Activated T-cell treated with anti-CD3 and anti-CD28 coated beads, Interleukin-2, amount 50 U/mL, for 72 hours (primary cell): Measurements from ENCODE around the gene KCNF1. TPM values are rescaled to one million over a fixed set of nuclear protein-coding genes. Genes with fewer than 3 reads are reported as not detected.
A peak's percentile ranks its signal among the peaks of the same experiment; 100 is the strongest.

Experiments used
- ATAC-seq, 2 donors: fragments of 150-1000 bp; cut with Tn5 transposase; replicated peaks in 1 of 2; 2 replicates each; pipeline ENCODE4 v1.10.0; 2021; ENCODE audit warnings: moderate library complexity in 2 of 2, mild to moderate bottlenecking in 1 of 2
- DNase-seq, 2 donors: peaks; one replicate each; pipeline ENCODE4 v3.0.0; 2021 to 2022; ENCODE audit warnings: mixed read lengths in 1 of 2
- H3K27ac Mint-ChIP-seq: one replicate; pipeline ENCODE4 v1.8.0; 2022; ENCODE audit warnings: mild to moderate bottlenecking, moderate library complexity, mixed read lengths
- H3K27me3 Mint-ChIP-seq: one replicate; pipeline ENCODE4 v1.8.0; 2022; ENCODE audit warnings: low read depth, mixed read lengths
- H3K36me3 Mint-ChIP-seq, 2 donors: one replicate each; pipeline ENCODE4 v1.8.0; 2022; ENCODE audit warnings: mixed read lengths in 2 of 2, mild to moderate bottlenecking in 1 of 2; ENCODE audit not compliant: insufficient read depth in 2 of 2
- H3K4me1 Mint-ChIP-seq: one replicate; pipeline ENCODE4 v1.8.0; 2022; ENCODE audit warnings: low read depth, mixed read lengths
- H3K4me3 Mint-ChIP-seq, 2 donors: one replicate each; pipeline ENCODE4 v1.8.0; 2022; ENCODE audit warnings: mild to moderate bottlenecking in 2 of 2, mixed read lengths in 2 of 2, moderate library complexity in 2 of 2
- H3K9me3 Mint-ChIP-seq, 2 donors: one replicate each; pipeline ENCODE4 v1.8.0; 2022; ENCODE audit warnings: mixed read lengths in 2 of 2
- total RNA-seq, 2 donors: library from RNA; stranded (reverse); gene quantifications; one replicate each; pipeline ENCODE4 v1.2.3, GENCODE V29; 2022

KCNF1 gene
- total RNA-seq, 2 donors from 2014 or later: not detected

DNA sequence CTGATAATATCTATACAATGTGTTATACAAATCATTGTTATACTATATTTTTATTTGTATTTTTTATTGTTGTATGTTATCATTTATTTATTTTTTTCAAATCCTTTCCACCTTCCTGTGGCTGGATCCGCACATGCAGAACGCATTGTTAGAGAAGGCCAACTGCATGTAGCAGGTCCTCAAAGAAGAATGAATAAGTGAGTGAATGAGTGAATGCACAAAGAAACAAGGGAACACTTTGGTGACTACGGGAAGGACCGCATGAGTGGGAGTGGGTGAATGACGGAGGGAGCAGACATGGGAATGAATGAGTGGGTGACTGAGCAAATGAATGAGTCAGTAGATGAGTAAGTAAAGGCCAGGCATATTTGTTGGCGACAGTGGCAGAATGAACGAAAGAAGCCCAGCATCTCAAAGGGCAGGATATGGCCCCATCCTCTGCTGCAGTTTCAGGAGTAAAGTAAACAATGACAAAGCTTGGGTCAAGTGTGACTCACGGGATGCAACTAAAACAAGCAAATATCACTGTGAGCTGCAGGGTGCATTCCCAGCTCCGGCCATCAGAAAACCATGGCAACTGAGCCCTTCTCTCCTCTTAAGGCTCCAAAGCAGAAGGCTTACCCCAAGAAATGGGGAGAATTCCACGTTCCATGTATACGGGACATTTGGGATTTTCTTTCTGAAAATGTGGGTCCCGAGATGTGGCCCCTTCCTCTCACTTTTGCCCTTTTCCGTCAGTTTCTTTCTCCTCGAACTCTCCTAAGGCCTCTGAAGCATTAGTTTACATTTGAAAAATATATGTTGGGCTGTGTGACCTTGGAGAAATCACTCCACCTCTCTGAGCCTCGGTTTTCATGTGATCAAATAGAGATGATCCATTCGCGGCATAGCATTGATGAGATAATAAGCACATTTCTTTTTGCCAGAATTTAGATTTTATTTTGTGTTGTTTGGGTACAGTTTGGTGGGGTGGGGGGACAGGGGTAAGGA is 24.5 kb downstream of the KCNF1 start:
- no peak overlapping the region for H3K27ac Mint-ChIP-seq
- DNase-seq (peak in 1 of 2 donors; percentile 21), ATAC-seq (peak; percentile 43 to 91)
- peaks cover 4 to 6% of the 10 kb centered on the region in 2 donors for H3K36me3 Mint-ChIP-seq
- H3K4me1 Mint-ChIP-seq: no peaks in the 10 kb centered on the region
- H3K27me3 Mint-ChIP-seq: no peaks in the 10 kb centered on the region
- peaks cover 9 to 16% of the 10 kb centered on the region in 2 donors for H3K9me3 Mint-ChIP-seq
- H3K4me3 Mint-ChIP-seq: no peak overlapping the region

DNA sequence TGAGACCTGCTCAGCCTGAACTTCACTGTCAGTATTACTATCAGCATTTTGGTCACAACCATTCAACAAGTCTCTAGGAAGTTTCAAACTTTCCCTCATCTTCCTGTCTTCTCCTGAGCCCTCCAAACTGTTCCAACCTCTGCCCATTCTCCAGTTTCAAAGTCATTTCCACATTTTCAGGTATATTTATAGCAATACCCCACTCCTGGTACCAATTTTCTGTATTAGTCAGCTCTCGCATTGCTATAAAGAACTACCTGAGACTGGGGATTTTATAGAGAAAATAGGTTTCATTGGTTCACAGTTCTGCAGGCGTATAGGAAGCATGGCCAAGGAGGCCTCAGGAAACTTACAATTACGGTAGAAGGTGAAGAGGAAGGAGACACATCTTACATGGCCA is 27.3 kb downstream of the KCNF1 start:
- Mint-ChIP-seq H3K4me3 (no peak overlapping the region), H3K9me3 (peaks cover 9 to 16% of the 10 kb centered on the region in 2 donors), H3K27me3 (no peaks in the 10 kb centered on the region), H3K27ac (no peak overlapping the region), H3K4me1 (no peaks in the 10 kb centered on the region), H3K36me3 (peaks cover 4 to 6% of the 10 kb centered on the region in 2 donors)
- DNase-seq: no peak
- ATAC-seq: no peak

DNA sequence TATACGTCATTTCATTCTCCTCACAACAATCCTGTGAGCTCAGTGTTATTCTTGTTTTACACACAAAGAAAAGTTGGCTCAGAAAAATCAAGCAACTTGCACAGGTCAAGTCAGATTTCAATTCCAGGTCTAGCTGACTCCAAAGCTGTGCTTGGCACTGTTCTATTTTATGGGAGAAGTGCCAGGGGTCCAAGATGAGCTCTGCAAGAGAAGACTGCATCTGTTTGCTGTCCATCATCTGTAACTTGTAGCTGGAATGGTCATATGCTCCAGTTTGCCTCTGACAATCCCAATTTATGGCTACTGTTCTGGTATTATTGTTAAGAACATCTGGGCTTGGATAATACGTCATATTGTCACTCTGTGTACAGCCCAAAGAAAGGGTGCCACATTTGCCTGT is 28.9 kb downstream of the KCNF1 start:
- Mint-ChIP-seq H3K4me1 (no peaks in the 10 kb centered on the region), H3K27me3 (peaks cover 5% of the 10 kb centered on the region)

DNA sequence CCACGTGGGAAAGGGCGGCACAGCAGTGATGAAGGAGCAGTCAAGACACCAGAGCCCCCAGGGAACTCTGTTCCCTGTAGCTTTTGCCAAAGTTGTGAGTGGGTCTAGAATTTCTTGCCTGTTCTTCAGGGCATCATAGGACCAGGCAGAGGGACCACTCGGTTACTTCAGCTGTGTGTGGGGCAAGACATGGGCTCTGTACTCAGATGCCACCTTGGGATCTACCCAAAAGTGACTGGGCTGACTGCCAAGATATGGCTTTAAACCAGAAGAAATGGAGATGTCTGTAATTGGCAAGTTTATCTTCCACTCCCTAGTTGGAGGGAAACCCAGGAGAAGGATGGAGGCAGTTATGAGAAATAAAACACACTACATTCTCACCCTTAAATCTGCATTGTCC is 29.6 kb downstream of the KCNF1 start:
- H3K36me3 Mint-ChIP-seq: peaks cover 4 to 6% of the 10 kb centered on the region in 2 donors
- no peak overlapping the region for H3K4me3 Mint-ChIP-seq
- H3K27me3 Mint-ChIP-seq: peaks cover 6% of the 10 kb centered on the region
- DNase-seq: no peak
- no peaks in the 10 kb centered on the region for H3K4me1 Mint-ChIP-seq
- H3K27ac Mint-ChIP-seq: no peak overlapping the region
- peaks cover 9 to 16% of the 10 kb centered on the region in 2 donors for H3K9me3 Mint-ChIP-seq
- no peak for ATAC-seq

More for the DNA sequence above, 28.9 kb downstream of the KCNF1 start:
- no peak overlapping the region for H3K4me3 Mint-ChIP-seq
- ATAC-seq: no peak
- H3K27ac Mint-ChIP-seq: no peak overlapping the region
- peaks cover 9 to 16% of the 10 kb centered on the region in 2 donors for H3K9me3 Mint-ChIP-seq
- no peak for DNase-seq
- peaks cover 4 to 6% of the 10 kb centered on the region in 2 donors for H3K36me3 Mint-ChIP-seq

DNA sequence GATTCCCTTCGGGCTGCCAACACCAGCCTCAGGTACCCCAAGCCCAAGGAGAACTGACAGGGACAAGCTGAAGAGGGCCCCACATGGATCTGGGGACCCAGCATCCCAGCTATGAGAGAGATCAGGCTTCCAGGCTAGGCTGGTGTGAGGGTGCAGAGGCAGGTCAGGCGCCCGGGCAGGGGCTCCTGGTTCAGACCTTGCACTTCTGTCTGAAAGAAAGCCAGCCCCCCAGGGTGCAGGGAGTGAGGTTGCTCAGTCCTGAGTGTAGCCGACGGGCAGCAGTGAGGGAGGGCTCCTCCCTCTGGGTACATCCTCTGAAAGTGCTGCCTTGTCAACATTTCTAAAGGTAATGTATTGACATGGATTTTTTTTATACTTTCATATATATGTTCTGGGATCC is 33.1 kb downstream of the KCNF1 start:
- peaks cover 19% of the 10 kb centered on the region for H3K27me3 Mint-ChIP-seq
- H3K9me3 Mint-ChIP-seq: peaks cover 0 to 3% of the 10 kb centered on the region in 2 donors
- H3K4me1 Mint-ChIP-seq: no peaks in the 10 kb centered on the region
- no peaks in the 10 kb centered on the region for H3K36me3 Mint-ChIP-seq
- H3K4me3 Mint-ChIP-seq: no peak overlapping the region
- DNase-seq (no peak), ATAC-seq (no peak)
- H3K27ac Mint-ChIP-seq: no peak overlapping the region

DNA sequence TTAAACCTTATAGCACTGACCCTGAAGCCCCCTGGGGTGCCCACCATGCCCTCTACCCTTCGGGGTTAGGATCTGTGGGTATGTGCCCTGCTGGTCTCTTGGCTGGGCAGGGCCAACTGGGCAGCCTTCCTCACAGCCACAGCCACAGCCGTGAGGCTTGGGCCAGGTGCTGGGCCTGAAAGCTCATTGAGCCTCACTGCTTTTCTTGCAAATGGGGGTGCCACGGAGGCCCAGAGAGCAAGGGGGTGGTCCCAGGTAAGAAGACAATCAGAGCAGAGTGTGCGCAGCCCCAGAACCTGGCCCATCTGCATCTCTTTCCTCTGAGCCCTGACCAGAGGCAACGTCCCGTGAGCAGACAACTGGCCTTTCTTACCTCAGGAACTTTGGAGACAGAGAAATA is 34.7 kb downstream of the KCNF1 start:
- Mint-ChIP-seq H3K4me1 (no peaks in the 10 kb centered on the region), H3K27me3 (peaks cover 31% of the 10 kb centered on the region), H3K27ac (no peak overlapping the region), H3K9me3 (peaks cover 0 to 2% of the 10 kb centered on the region in 2 donors), H3K36me3 (no peaks in the 10 kb centered on the region), H3K4me3 (no peak overlapping the region)
- ATAC-seq (no peak), DNase-seq (no peak)

DNA sequence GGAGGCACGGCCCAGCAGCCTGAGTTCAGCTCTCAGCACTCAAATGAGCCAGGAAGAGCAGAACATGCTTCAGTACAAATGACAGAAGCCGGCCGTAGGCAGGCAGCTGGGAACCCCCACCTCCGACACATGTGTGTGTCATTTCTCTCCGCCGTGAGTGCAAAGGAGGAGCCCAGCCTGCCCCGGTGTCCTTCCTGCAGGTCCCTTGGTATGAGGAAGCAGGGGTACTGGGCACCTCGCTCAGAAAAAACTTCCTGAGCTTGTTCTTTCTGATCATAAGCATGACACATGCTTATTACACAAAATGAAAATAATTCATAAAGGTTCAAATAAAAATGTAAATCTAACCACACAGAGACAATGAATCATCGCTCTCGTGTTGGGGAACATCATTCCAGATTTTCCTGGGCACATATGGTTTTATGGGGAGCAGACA is 35.3 kb downstream of the KCNF1 start:
- Mint-ChIP-seq H3K36me3 (no peaks in the 10 kb centered on the region), H3K9me3 (peaks cover 0 to 2% of the 10 kb centered on the region in 2 donors), H3K4me3 (no peak overlapping the region), H3K27ac (no peak overlapping the region), H3K4me1 (no peaks in the 10 kb centered on the region), H3K27me3 (peaks cover 31% of the 10 kb centered on the region)
- peak in 1 of 2 donors; percentile 5 for DNase-seq
- ATAC-seq: peak in 1 of 2 donors; percentile 43

DNA sequence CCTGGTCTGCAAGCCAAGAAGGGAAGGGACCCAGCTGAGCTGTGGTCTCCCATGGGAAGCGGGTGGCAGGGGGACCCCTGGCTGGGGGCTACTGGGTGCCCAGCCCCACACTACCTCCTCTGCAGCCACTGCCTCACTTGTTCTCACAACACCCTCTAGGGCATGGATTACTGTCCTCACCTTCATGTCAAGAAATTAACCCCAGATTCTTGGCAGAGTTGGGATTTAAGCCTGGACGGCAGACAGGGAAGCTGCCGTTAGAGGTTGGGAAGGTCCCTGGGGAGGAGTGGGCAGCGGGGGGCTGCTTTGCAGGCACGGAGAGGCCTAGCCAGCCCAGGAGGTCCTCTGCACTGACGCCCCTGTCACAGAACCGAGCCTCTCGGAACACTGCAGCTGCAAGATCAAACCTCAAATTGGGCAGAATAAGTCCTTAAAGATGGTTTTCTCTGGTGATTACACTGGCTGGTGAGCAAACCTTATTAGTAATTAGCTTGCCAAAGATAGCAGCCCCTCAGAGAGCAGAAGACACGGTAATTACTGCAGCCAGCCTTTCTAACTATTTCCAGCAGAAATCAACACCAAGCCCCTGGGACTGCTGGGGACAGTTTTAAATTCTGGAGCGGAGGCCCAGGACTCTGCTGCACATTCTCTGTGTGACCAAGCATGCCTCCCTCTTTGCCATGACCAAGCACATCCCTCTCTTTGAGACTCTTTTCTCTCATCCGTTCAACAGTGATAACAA is 35.9 kb downstream of the KCNF1 start:
- H3K27me3 Mint-ChIP-seq: peaks cover 31% of the 10 kb centered on the region
- H3K4me3 Mint-ChIP-seq: no peak overlapping the region
- no peak overlapping the region for H3K27ac Mint-ChIP-seq
- no peaks in the 10 kb centered on the region for H3K36me3 Mint-ChIP-seq
- H3K4me1 Mint-ChIP-seq: no peaks in the 10 kb centered on the region
- H3K9me3 Mint-ChIP-seq: peaks cover 0 to 2% of the 10 kb centered on the region in 2 donors
- DNase-seq (no peak), ATAC-seq (no peak)

DNA sequence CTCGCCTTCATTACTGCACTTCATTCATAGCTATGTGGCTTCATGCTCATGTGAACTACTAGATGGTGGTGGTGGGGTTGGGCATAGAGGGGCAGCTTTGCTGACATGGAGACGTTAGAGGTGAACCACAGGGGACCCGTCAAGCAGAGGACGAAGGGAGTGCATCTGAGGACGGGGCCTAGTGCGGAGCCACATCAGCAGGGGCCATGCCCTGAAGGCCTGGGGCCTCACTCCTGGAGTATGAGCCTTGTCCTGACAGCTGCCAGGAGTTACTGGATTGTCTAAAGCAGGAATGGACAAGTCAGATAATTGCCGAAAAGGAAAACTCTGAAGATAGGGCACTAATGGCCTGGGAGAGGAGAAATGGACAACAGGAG is 36.4 kb downstream of the KCNF1 start:
- peaks cover 1 to 3% of the 10 kb centered on the region in 2 donors for H3K9me3 Mint-ChIP-seq
- no peaks in the 10 kb centered on the region for H3K4me1 Mint-ChIP-seq
- H3K4me3 Mint-ChIP-seq: no peak overlapping the region
- H3K27me3 Mint-ChIP-seq: peaks cover 31% of the 10 kb centered on the region
- ATAC-seq (no peak), DNase-seq (no peak)
- peaks cover 2% of the 10 kb centered on the region in 2 donors for H3K36me3 Mint-ChIP-seq
- no peak overlapping the region for H3K27ac Mint-ChIP-seq

DNA sequence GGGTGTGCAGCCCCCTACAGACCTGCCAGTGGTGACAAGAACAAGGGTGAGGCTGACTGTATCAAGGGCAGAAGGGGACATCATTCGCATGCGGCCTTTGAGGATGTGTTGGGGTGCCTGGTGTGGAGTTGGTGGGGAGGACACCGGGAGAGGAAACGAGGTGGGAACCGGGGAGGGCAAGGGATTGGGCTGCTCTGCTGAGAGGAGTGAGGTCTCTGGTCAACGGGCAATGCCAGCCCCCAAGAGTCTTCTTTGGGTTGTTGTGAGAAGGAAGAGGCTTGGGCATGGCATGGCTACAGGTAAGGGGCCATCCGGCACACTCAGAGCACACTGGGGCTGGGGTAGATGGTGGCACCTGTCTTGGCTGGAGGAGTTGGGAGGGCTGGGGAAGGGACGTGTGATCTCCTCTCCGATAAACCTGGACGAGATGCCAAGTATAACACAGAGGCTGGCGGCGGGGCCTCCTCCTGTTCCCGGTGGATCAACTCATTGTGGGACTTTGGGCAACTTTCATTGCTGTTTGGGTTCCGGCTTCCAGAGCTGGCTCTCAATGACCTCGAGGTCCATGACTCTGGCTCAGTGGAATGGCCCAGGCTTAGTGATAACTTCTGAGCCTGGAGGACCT is 37.0 kb downstream of the KCNF1 start:
- Mint-ChIP-seq H3K36me3 (peaks cover 5 to 6% of the 10 kb centered on the region in 2 donors), H3K27me3 (peaks cover 31% of the 10 kb centered on the region), H3K4me3 (no peak overlapping the region), H3K27ac (no peak overlapping the region), H3K4me1 (no peaks in the 10 kb centered on the region), H3K9me3 (peaks cover 3 to 8% of the 10 kb centered on the region in 2 donors)
- ATAC-seq (no peak), DNase-seq (no peak)

DNA sequence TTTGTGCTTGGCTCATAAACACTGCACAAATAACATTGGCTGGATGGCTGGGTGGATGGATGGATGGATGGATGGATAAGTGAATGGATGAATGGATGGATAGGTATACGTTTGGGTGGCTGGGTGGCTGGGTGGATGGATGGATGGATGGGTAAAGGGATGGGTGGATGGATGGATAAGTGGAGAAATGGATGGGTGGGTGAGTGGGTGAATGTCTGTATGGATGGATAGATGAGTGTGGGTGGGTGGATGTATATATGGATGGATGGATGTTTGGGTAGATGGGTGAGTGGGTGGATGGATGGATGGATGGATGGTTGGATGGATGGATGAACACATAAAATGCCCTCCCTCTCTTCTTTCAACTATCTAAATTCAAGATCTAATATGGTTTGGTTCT is 38.1 kb downstream of the KCNF1 start:
- H3K27me3 Mint-ChIP-seq: peaks cover 31% of the 10 kb centered on the region
- H3K9me3 Mint-ChIP-seq: peaks cover 3 to 8% of the 10 kb centered on the region in 2 donors
- no peaks in the 10 kb centered on the region for H3K4me1 Mint-ChIP-seq
- peaks cover 5 to 6% of the 10 kb centered on the region in 2 donors for H3K36me3 Mint-ChIP-seq
- no peak overlapping the region for H3K27ac Mint-ChIP-seq
- H3K4me3 Mint-ChIP-seq: no peak overlapping the region
- ATAC-seq (no peak), DNase-seq (no peak)

DNA sequence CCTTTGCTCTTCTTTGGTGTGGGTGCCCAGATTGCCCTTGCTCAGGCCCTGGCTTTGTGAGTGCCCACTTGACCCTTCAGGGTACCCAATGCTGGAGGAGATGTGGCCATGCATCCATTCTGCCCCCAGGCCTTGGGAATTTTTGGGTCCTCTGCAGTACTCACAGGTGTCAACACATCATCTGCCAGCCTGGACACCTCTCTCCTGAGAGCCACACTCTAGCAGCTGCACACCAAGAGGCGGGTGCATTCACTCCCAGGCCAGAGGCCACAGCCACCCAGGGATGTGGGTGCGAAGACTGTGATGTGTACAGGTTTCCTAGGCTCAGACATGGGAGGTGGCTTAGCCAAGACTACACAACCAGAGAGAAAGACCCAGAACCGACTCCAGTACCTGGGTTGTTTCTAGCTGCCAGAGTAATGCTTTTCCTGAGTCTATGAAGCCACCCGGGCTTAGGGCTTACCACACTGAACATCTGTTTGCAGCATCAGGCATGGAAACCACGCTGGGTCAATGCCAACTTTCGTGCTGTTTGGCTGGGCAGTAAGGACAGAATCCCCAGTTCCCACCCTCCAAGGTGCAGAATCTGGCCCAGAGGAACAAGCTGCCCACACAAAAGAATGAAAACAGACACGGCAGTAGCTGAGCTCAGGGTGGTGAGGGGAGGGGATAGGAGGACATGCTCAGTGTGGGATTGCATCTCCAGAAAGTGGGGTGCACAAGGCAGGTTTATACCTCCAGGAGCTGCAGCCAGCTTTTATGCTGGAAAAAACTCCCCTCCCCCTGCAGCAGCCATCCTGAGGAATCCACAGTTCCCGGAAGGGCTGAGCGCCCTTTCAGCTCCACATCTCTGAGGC is 40.1 kb downstream of the KCNF1 start:
- DNase-seq (no peak), ATAC-seq (no peak)
- H3K27me3 Mint-ChIP-seq: peaks cover 25% of the 10 kb centered on the region
- no peak overlapping the region for H3K27ac Mint-ChIP-seq
- H3K4me1 Mint-ChIP-seq: no peaks in the 10 kb centered on the region
- H3K36me3 Mint-ChIP-seq: peaks cover 5 to 6% of the 10 kb centered on the region in 2 donors
- H3K9me3 Mint-ChIP-seq: peaks cover 3 to 8% of the 10 kb centered on the region in 2 donors
- H3K4me3 Mint-ChIP-seq: no peak overlapping the region
